Measurements from ENCODE around the gene ASB9.
"Not testable (repeated sequence)": the region's sequence is repeated elsewhere in the genome, so short reads cannot be mapped to it uniquely, and the experiment has no call there.

ASB9 gene

GRCh38 chrX:15269618-15270521, at the start of gene ASB9:
Gene ASB9 (minus strand): TSS chrX:15270083. CDS start chrX:15269874, 209 bp downstream.
- DNase-seq: no peak

GRCh38 chrX:15319075-15319474, 49.2 kb upstream of the ASB9 start:
- no peak for DNase-seq

GRCh38 chrX:15315509-15315908, 45.6 kb upstream of the ASB9 start, which contains the start of gene ASB11:
Gene ASB11 (minus strand): TSS chrX:15315640. CDS start chrX:15315605, 35 bp downstream.
- no peak for DNase-seq

- DNase-seq: no peak
Observed at GRCh38 chrX:15314472-15314871, 44.6 kb upstream of the ASB9 start.

- no peak for DNase-seq
Observed at GRCh38 chrX:15311119-15311518, 41.2 kb upstream of the ASB9 start.

GRCh38 chrX:15310117-15310516, 40.2 kb upstream of the ASB9 start:
- no peak for DNase-seq

GRCh38 chrX:15305899-15306298, 36.0 kb upstream of the ASB9 start:
- not testable (repeated sequence) for DNase-seq

- no peak for DNase-seq
Observed at GRCh38 chrX:15301924-15302323, 32.0 kb upstream of the ASB9 start.

GRCh38 chrX:15299941-15300851, 30.3 kb upstream of the ASB9 start:
- DNase-seq: no peak

GRCh38 chrX:15298780-15299179, 28.9 kb upstream of the ASB9 start:
- DNase-seq: no peak

- DNase-seq: no peak
Observed at GRCh38 chrX:15298201-15298600, 28.3 kb upstream of the ASB9 start.

- DNase-seq: no peak
Observed at GRCh38 chrX:15293451-15293850, 23.6 kb upstream of the ASB9 start.

GRCh38 chrX:15292861-15293260, 23.0 kb upstream of the ASB9 start:
- no peak for DNase-seq

- no peak for DNase-seq
Observed at GRCh38 chrX:15277604-15278003, 7.7 kb upstream of the ASB9 start.

GRCh38 chrX:15274946-15275345, 5.1 kb upstream of the ASB9 start:
- DNase-seq: no peak

- DNase-seq: not testable (repeated sequence)
Observed at GRCh38 chrX:15273275-15273674, 3.4 kb upstream of the ASB9 start.

GRCh38 chrX:15271757-15272156, 1.9 kb upstream of the ASB9 start:
- no peak for DNase-seq

GRCh38 chrX:15269120-15269519, 763 bp downstream of the ASB9 start:
- no peak for DNase-seq

- DNase-seq: no peak
Observed at GRCh38 chrX:15254852-15255251, 15.0 kb downstream of the ASB9 start.

GRCh38 chrX:15245896-15246295, 24.0 kb downstream of the ASB9 start:
- DNase-seq: no peak

GRCh38 chrX:15244421-15244820, 25.5 kb downstream of the ASB9 start:
- DNase-seq: no peak

- DNase-seq: peak; percentile 19
Observed at GRCh38 chrX:15242899-15243555, 26.9 kb downstream of the ASB9 start.

GRCh38 chrX:15241301-15241700, 28.6 kb downstream of the ASB9 start:
- no peak for DNase-seq
